HepG2 (cell line): ENCODE measurements around the gene TNFSF10. TPM values are rescaled to one million over a fixed set of nuclear protein-coding genes. Genes with fewer than 3 reads are reported as not detected.

Source experiments
- ATAC-seq: fragments of 200-7000 bp; cut with Tn5 transposase; 3 replicates; pipeline ENCODE4 v1.9.1; 2020; ENCODE audit warnings: mild to moderate bottlenecking, moderate library complexity
- BruUV-seq: library from RNA; stranded (reverse); fragments of 400-500 nt; replicated peaks from 2 replicates; lab custom pipeline; 2021; lab: Mats Ljungman, UMichigan
- CTCF ChIA-PET: fragments of 300-600 bp; formaldehyde crosslinking; extraction: SDS; loops from one replicate; lab custom pipeline; 2021; ENCODE audit warnings: low total read pairs, inconsistent platforms, low intra/inter-chr PET ratio; lab: Yijun Ruan, JAX
- POLR2A ChIA-PET: fragments of 350-600 bp; sonication (Branson Sonifier 250); formaldehyde crosslinking; loops from one replicate; lab custom pipeline; 2020; ENCODE audit warnings: antibody characterized with exemption, inconsistent platforms; lab: Yijun Ruan, JAX
- DNase-seq: peaks from one replicate; pipeline ENCODE4 v3.0.0-alpha.2; 2015; ENCODE audit warnings: low spot score
- FAIRE-seq: peaks from 3 replicates; lab custom pipeline; 2011; peaks lifted over from hg19 to GRCh38; lab: Jason Lieb, UNC
- H2AFZ ChIP-seq: one replicate; pipeline ENCODE4 v1.6.1; 2011; ENCODE audit warnings: low read length, inconsistent platforms
- H3K27ac ChIP-seq: fragments of 300-600 bp; 3 replicates; pipeline ENCODE4 v1.8.0; 2011; ENCODE audit warnings: mixed run types, mild to moderate bottlenecking, mixed read lengths, low read length, inconsistent platforms; ENCODE audit not compliant: insufficient read depth; ENCODE audit errors: extremely low read length
- H3K27me3 ChIP-seq, 2 experiments: fragments of 200-600 bp in 1 of 2; 2 replicates in 1 of 2; 3 replicates in 1 of 2; pipeline versions ENCODE4 v1.6.0 to v1.8.0; 2011; ENCODE audit warnings: low read length in 2 of 2, mild to moderate bottlenecking in 2 of 2, moderate library complexity in 2 of 2, inconsistent platforms in 1 of 2; ENCODE audit not compliant: insufficient read depth in 2 of 2, control insufficient read depth in 1 of 2
- H3K36me3 ChIP-seq, 2 experiments: fragments of 200-600 bp in 1 of 2; replicated peaks in 1 of 2; 2 replicates in 1 of 2; 3 replicates in 1 of 2; pipeline versions ENCODE4 v1.5.1 to v1.8.0; 2011; ENCODE audit warnings: low read length in 2 of 2, inconsistent platforms in 1 of 2; ENCODE audit not compliant: insufficient read depth in 2 of 2, control insufficient read depth in 1 of 2
- H3K4me1 ChIP-seq: 2 replicates; pipeline ENCODE4 v1.5.1; 2012; ENCODE audit warnings: low read length, inconsistent platforms; ENCODE audit not compliant: insufficient read depth
- H3K4me2 ChIP-seq: 2 replicates; pipeline ENCODE4 v1.6.0; 2011; ENCODE audit warnings: low read depth, low read length, inconsistent platforms
- H3K4me3 ChIP-seq, 3 experiments: fragments of 200-600 bp in 1 of 3; sonication (generic), shearing (Covaris generic) in 1 of 3; replicated peaks in 1 of 3; 2 replicates each; pipeline ENCODE4 v1.5.1; 2011 to 2016; ENCODE audit warnings: low read length in 3 of 3, inconsistent platforms in 2 of 3, low read depth in 2 of 3, mild to moderate bottlenecking in 2 of 3, control low read depth in 1 of 3, mixed read lengths in 1 of 3; ENCODE audit not compliant: insufficient read depth in 1 of 3
- H3K79me2 ChIP-seq: one replicate; pipeline ENCODE4 v1.6.1; 2011; ENCODE audit warnings: low read length, inconsistent platforms; ENCODE audit not compliant: insufficient read depth
- H3K9ac ChIP-seq: 2 replicates; pipeline ENCODE4 v1.6.0; 2011; ENCODE audit warnings: mild to moderate bottlenecking, low read depth, low read length, inconsistent platforms; ENCODE audit not compliant: insufficient read depth
- H3K9me3 ChIP-seq: 2 replicates; pipeline ENCODE4 v1.5.1; 2012; ENCODE audit warnings: mild to moderate bottlenecking, low read length
- H4K20me1 ChIP-seq: 2 replicates; pipeline ENCODE4 v1.6.0; 2011; ENCODE audit warnings: inconsistent platforms, mild to moderate bottlenecking, low read length, moderate library complexity; ENCODE audit not compliant: insufficient read depth
- CBX2 ChIP-seq, 2 experiments: fragments of 200-600 bp in 1 of 2; sonication (generic); formaldehyde crosslinking in 1 of 2; IDR thresholded peaks; 2 replicates each; pipeline versions ENCODE4 v1.7.0 to v1.8.1; 2018 to 2022; ENCODE audit warnings: low read depth in 2 of 2, low read length in 1 of 2, mild to moderate bottlenecking in 1 of 2, missing genetic modification reagents in 1 of 2
- EEA1 ChIP-seq: sonication (generic); formaldehyde crosslinking; IDR thresholded peaks from 2 replicates; pipeline ENCODE4 v1.5.1; 2020; ENCODE audit warnings: mild to moderate bottlenecking, missing genetic modification reagents, borderline replicate concordance
- HDAC6 ChIP-seq: fragments of 200-600 bp; sonication (generic); IDR thresholded peaks from 2 replicates; pipeline ENCODE4 v1.7.0; 2017; ENCODE audit warnings: mild to moderate bottlenecking, antibody characterized with exemption, low read length, low read depth
- KLF12 ChIP-seq: sonication (generic); formaldehyde crosslinking; IDR thresholded peaks from 2 replicates; pipeline ENCODE4 v1.4.0; 2020; ENCODE audit warnings: missing genetic modification reagents, borderline replicate concordance
- NFKBIZ ChIP-seq: IDR thresholded peaks from 2 replicates; pipeline ENCODE4 v1.6.1; 2018; ENCODE audit warnings: missing genetic modification reagents, missing compliant biosample characterization
- PREB ChIP-seq: sonication (generic); formaldehyde crosslinking; IDR thresholded peaks from 2 replicates; pipeline ENCODE4 v1.4.0; 2020; ENCODE audit warnings: missing genetic modification reagents
- ZEB1 ChIP-seq: IDR thresholded peaks from 2 replicates; pipeline ENCODE4 v1.6.1; 2012; ENCODE audit warnings: mild to moderate bottlenecking, low read depth, inconsistent platforms; ENCODE audit not compliant: insufficient replicate concordance
- ZFP41 ChIP-seq: sonication (generic); formaldehyde crosslinking; IDR thresholded peaks from 2 replicates; pipeline ENCODE4 v1.4.0; 2020; ENCODE audit warnings: mild to moderate bottlenecking, missing genetic modification reagents, borderline replicate concordance
- ZNF383 ChIP-seq: sonication (generic); formaldehyde crosslinking; IDR thresholded peaks from 2 replicates; pipeline ENCODE4 v1.4.0; 2020; ENCODE audit warnings: missing genetic modification reagents, mild to moderate bottlenecking, borderline replicate concordance
- ZNF629 ChIP-seq: sonication (generic); formaldehyde crosslinking; conservative IDR thresholded peaks from 2 replicates; pipeline ENCODE4 v1.5.0; 2020; ENCODE audit warnings: missing genetic modification reagents
- ZNF850 ChIP-seq: sonication (generic); formaldehyde crosslinking; conservative IDR thresholded peaks from 2 replicates; pipeline ENCODE4 v1.9.0; 2021; ENCODE audit warnings: mild to moderate bottlenecking, missing genetic modification reagents
- WGBS: methylation state at CpG from one replicate; pipeline ENCODE4 v1.1.6; 2017; ENCODE audit warnings: low lambda C conversion rate; 5-methylcytosine and 5-hydroxymethylcytosine counted together
- in situ Hi-C: cut with HindIII; loops from 2 replicates; pipeline ENCODE4 v1.10.0; 2017; ENCODE audit warnings: low pct_unique_long_range_greater_than_20kb; ENCODE audit not compliant: extremely low pct_ligation_motif_present
- intact Hi-C: fragments of 100-400 bp; cut with micrococcal nuclease; formaldehyde crosslinking; loops from one replicate; pipeline ENCODE4 v1.10.0; 2022; ENCODE audit not compliant: unreplicated experiment
- polyA plus RNA-seq, 8 experiments: library from polyadenylated mRNA; depleted of rRNA in 3 of 8; stranded (reverse) in 7 of 8; unstranded in 1 of 8; fragments of >200 nt; fragmentation: Illumina TruSeq in 4 of 8; extraction: Trizol in 4 of 8; gene quantifications; 2 replicates each; pipeline versions ENCODE4 v1.2.1 to v1.2.3, GENCODE V29; 2011 to 2016; ENCODE audit warnings: low read depth in 4 of 8, missing spikeins in 1 of 8, mixed read lengths in 1 of 8; ENCODE audit not compliant: insufficient read depth in 1 of 8
- total RNA-seq, 5 experiments: library from RNA; depleted of rRNA; stranded (reverse); fragments of >200 nt; fragmentation: Illumina TruSeq; extraction: Trizol; gene quantifications; 2 replicates each; pipeline ENCODE4 v1.2.3, GENCODE V29; 2016; ENCODE audit warnings: low read depth in 1 of 5
- TF ChIP-seq, protein P1 (sequence below): sonication (generic); formaldehyde crosslinking; conservative IDR thresholded peaks from 2 replicates; pipeline ENCODE4 v1.4.0; 2020; ENCODE audit warnings: missing genetic modification reagents

TNFSF10 gene
- total and polyA plus RNA-seq, 2 of the 13 experiments (the other 11 are each of a cell fraction or from before 2014, with no cell fraction given), result 8.4 to 9.9 TPM

- TF ChIP-seq ZNF383 (CRISPR knock-in tag), result no peak
- TF ChIP-seq NFKBIZ (CRISPR knock-in tag), result no peak
- TF ChIP-seq ZNF629, result no peak
- no peak for TF ChIP-seq PREB
- TF ChIP-seq, protein P1, sequence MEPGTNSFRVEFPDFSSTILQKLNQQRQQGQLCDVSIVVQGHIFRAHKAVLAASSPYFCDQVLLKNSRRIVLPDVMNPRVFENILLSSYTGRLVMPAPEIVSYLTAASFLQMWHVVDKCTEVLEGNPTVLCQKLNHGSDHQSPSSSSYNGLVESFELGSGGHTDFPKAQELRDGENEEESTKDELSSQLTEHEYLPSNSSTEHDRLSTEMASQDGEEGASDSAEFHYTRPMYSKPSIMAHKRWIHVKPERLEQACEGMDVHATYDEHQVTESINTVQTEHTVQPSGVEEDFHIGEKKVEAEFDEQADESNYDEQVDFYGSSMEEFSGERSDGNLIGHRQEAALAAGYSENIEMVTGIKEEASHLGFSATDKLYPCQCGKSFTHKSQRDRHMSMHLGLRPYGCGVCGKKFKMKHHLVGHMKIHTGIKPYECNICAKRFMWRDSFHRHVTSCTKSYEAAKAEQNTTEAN (CRISPR knock-in tag), result no peak
- no peak for TF ChIP-seq CBX2 (IDR thresholded peaks at IDR 0.05; ENCODE audit: low read depth, low read length)
- no peak for TF ChIP-seq CBX2 (CRISPR knock-in tag; IDR thresholded peaks at IDR 0.05; ENCODE audit: low read depth)
- no peak for TF ChIP-seq ZNF850 (CRISPR knock-in tag)
- no peak for TF ChIP-seq ZFP41
- no peak for TF ChIP-seq EEA1
- no peak for TF ChIP-seq KLF12 (CRISPR knock-in tag)
- TF ChIP-seq ZEB1, result no peak
- TF ChIP-seq HDAC6, result no peak
- no peak for FAIRE-seq
- WGBS, result 95% methylated on average over 5 of the region's 5 CpGs
- no peak overlapping the region for H3K9ac ChIP-seq
- peak overlapping the region; percentile 67 for H3K27ac ChIP-seq
- no peaks in the 10 kb centered on the region for H4K20me1 ChIP-seq
- peaks cover 43% of the 10 kb centered on the region for H3K4me1 ChIP-seq
- no peaks in the 10 kb centered on the region for H3K9me3 ChIP-seq
- ATAC-seq, result no peak
- in situ Hi-C loops (no loop called here), intact Hi-C loops (no loop called here)
- H3K79me2 ChIP-seq, result no peaks in the 10 kb centered on the region
- H3K36me3 ChIP-seq, result no peaks in the 10 kb centered on the region
- H2AFZ ChIP-seq, result no peak overlapping the region
- no TSS peak for BruUV-seq
- no peak for DNase-seq
- H3K4me2 ChIP-seq, result no peak overlapping the region
- no peaks in the 10 kb centered on the region for H3K27me3 ChIP-seq
- CTCF ChIA-PET, result no interaction called here
- POLR2A ChIA-PET, result no interaction called here
- H3K4me3 ChIP-seq, result no peak overlapping the region
Observed at GRCh38 chr3:172564499-172564898, 41.3 kb upstream of the TNFSF10 start.
